IPS DF 6.9 (cell line): ENCODE data around the gene AHNAK.

Source experiments
- DNase-seq: peaks from one replicate; pipeline ENCODE4 v3.0.0-alpha.2; 2013; ENCODE audit warnings: low read depth, low spot score
- H3K27ac ChIP-seq: one replicate; pipeline ENCODE4 v1.5.1; 2013; ENCODE audit warnings: low read length, control low read depth
- H3K27me3 ChIP-seq: 2 replicates; pipeline ENCODE4 v1.6.1; 2013; ENCODE audit warnings: mild to moderate bottlenecking, low read length; ENCODE audit not compliant: control insufficient read depth, insufficient read depth
- H3K36me3 ChIP-seq: 2 replicates; pipeline ENCODE4 v1.6.1; 2013; ENCODE audit warnings: low read length; ENCODE audit not compliant: control insufficient read depth, insufficient read depth
- H3K4me1 ChIP-seq: 2 replicates; pipeline ENCODE4 v1.6.1; 2013; ENCODE audit warnings: low read length; ENCODE audit not compliant: control insufficient read depth, insufficient read depth
- H3K4me3 ChIP-seq: 2 replicates; pipeline ENCODE4 v1.5.1; 2013; ENCODE audit warnings: mild to moderate bottlenecking, low read length
- H3K9me3 ChIP-seq: 2 replicates; pipeline ENCODE4 v1.6.1; 2013; ENCODE audit warnings: low read length, inconsistent platforms; ENCODE audit not compliant: control insufficient read depth, insufficient read depth
- WGBS: extraction: QIAGEN DNeasy Blood & Tissue Kit; methylation state at CpG from one replicate; pipeline ENCODE4 v1.1.7; 2013; ENCODE audit warnings: mixed read lengths, missing lambda C conversion rate; ENCODE audit not compliant: insufficient read length, insufficient coverage; 5-methylcytosine and 5-hydroxymethylcytosine counted together

The AHNAK gene

GRCh38 chr11:62418136-62418535 is 128.5 kb downstream of the AHNAK start:
- Histone ChIP-seq H3K27ac (no peak overlapping the region), H3K9me3 (no peaks in the 10 kb centered on the region), H3K27me3 (no peaks in the 10 kb centered on the region), H3K36me3 (no peaks in the 10 kb centered on the region), H3K4me1 (no peaks in the 10 kb centered on the region), H3K4me3 (no peak overlapping the region)
- WGBS, result no CpG with 5 or more reads among the region's 5 CpGs
- DNase-seq, result no peak

- Histone ChIP-seq H3K4me3 (no peak overlapping the region), H3K36me3 (no peaks in the 10 kb centered on the region), H3K27ac (no peak overlapping the region), H3K9me3 (no peaks in the 10 kb centered on the region), H3K27me3 (no peaks in the 10 kb centered on the region), H3K4me1 (no peaks in the 10 kb centered on the region)
- WGBS, result no CpG with 5 or more reads among the region's 12 CpGs
- no peak for DNase-seq
These were observed 130.0 kb downstream of the AHNAK start for GRCh38 chr11:62416596-62416995.

GRCh38 chr11:62413060-62413696 is 133.4 kb downstream of the AHNAK start:
- no peaks in the 10 kb centered on the region for H3K27me3 ChIP-seq
- no peak overlapping the region for H3K4me3 ChIP-seq
- no peaks in the 10 kb centered on the region for H3K36me3 ChIP-seq
- DNase-seq, result no peak
- no CpG with 5 or more reads among the region's 8 CpGs for WGBS
- no peaks in the 10 kb centered on the region for H3K9me3 ChIP-seq
- no peak overlapping the region for H3K27ac ChIP-seq
- H3K4me1 ChIP-seq, result no peaks in the 10 kb centered on the region

- H3K27me3 ChIP-seq, result no peaks in the 10 kb centered on the region
- H3K9me3 ChIP-seq, result no peaks in the 10 kb centered on the region
- H3K4me1 ChIP-seq, result no peaks in the 10 kb centered on the region
- no peaks in the 10 kb centered on the region for H3K36me3 ChIP-seq
- H3K27ac ChIP-seq, result no peak overlapping the region
- no CpG with 5 or more reads among the region's 5 CpGs for WGBS
- no peak overlapping the region for H3K4me3 ChIP-seq
- DNase-seq, result no peak
These were observed 135.1 kb downstream of the AHNAK start for GRCh38 chr11:62411524-62411923.

- Histone ChIP-seq H3K27me3 (no peaks in the 10 kb centered on the region), H3K9me3 (no peaks in the 10 kb centered on the region), H3K27ac (no peak overlapping the region), H3K4me1 (no peaks in the 10 kb centered on the region), H3K36me3 (no peaks in the 10 kb centered on the region), H3K4me3 (no peak overlapping the region)
- WGBS, result no CpG with 5 or more reads among the region's 8 CpGs
- no peak for DNase-seq
These were observed 135.6 kb downstream of the AHNAK start for GRCh38 chr11:62410972-62411371.

- H3K27ac ChIP-seq, result no peak overlapping the region
- WGBS, result no CpG with 5 or more reads among the region's 8 CpGs
- no peaks in the 10 kb centered on the region for H3K9me3 ChIP-seq
- DNase-seq, result no peak
- H3K4me3 ChIP-seq, result no peak overlapping the region
- no peaks in the 10 kb centered on the region for H3K27me3 ChIP-seq
- H3K4me1 ChIP-seq, result no peaks in the 10 kb centered on the region
- no peaks in the 10 kb centered on the region for H3K36me3 ChIP-seq
These were observed 136.8 kb downstream of the AHNAK start for GRCh38 chr11:62409831-62410230.

GRCh38 chr11:62406034-62406433 is 140.6 kb downstream of the AHNAK start:
- WGBS, result no CpG with 5 or more reads among the region's 4 CpGs
- peaks cover 4% of the 10 kb centered on the region; the same call in 1 of the 2 replicates for H3K4me1 ChIP-seq
- no peaks in the 10 kb centered on the region for H3K27me3 ChIP-seq
- no peak overlapping the region for H3K4me3 ChIP-seq
- H3K27ac ChIP-seq, result no peak overlapping the region
- no peaks in the 10 kb centered on the region for H3K36me3 ChIP-seq
- no peaks in the 10 kb centered on the region for H3K9me3 ChIP-seq
- DNase-seq, result no peak

GRCh38 chr11:62404901-62405300 is 141.7 kb downstream of the AHNAK start:
- H3K36me3 ChIP-seq, result no peaks in the 10 kb centered on the region
- no peaks in the 10 kb centered on the region for H3K9me3 ChIP-seq
- no peak for DNase-seq
- WGBS, result no CpG with 5 or more reads among the region's 5 CpGs
- H3K4me3 ChIP-seq, result no peak overlapping the region
- H3K27me3 ChIP-seq, result no peaks in the 10 kb centered on the region
- H3K4me1 ChIP-seq, result peaks cover 4% of the 10 kb centered on the region; the same call in 1 of the 2 replicates
- no peak overlapping the region for H3K27ac ChIP-seq

- H3K4me3 ChIP-seq, result no peak overlapping the region
- DNase-seq, result no peak
- no peaks in the 10 kb centered on the region for H3K36me3 ChIP-seq
- no peak overlapping the region for H3K27ac ChIP-seq
- no peaks in the 10 kb centered on the region for H3K9me3 ChIP-seq
- no CpG with 5 or more reads among the region's 6 CpGs for WGBS
- H3K27me3 ChIP-seq, result no peaks in the 10 kb centered on the region
- H3K4me1 ChIP-seq, result peaks cover 5% of the 10 kb centered on the region; the same call in 1 of the 2 replicates
These were observed 142.2 kb downstream of the AHNAK start for GRCh38 chr11:62404435-62404834.

- no CpG with 5 or more reads among the region's 12 CpGs for WGBS
- Histone ChIP-seq H3K4me1 (peaks cover 6% of the 10 kb centered on the region; the same call in 1 of the 2 replicates), H3K9me3 (no peaks in the 10 kb centered on the region), H3K27me3 (no peaks in the 10 kb centered on the region), H3K36me3 (no peaks in the 10 kb centered on the region), H3K4me3 (no peak overlapping the region), H3K27ac (no peak overlapping the region)
- DNase-seq, result no peak
These were observed 143.5 kb downstream of the AHNAK start for GRCh38 chr11:62402960-62403730.
